HAP-1 (cell line): ENCODE results near the gene PCK1.
A peak's percentile ranks its signal among the peaks of the same experiment; 100 is the strongest.

Source experiments
- DNase-seq, 2 experiments: peaks; one replicate each; pipeline ENCODE4 v3.0.0-alpha.2; 2016 to 2020; ENCODE audit warnings: low spot score in 2 of 2
- H3K27me3 ChIP-seq: fragments of 250-450 bp; sonication (Bioruptor Pico); 2 replicates; pipeline ENCODE4 v1.5.1; 2020; ENCODE audit warnings: low read depth, mild to moderate bottlenecking, moderate library complexity
- H3K36me3 ChIP-seq: fragments of 250-450 bp; sonication (Bioruptor Pico); replicated peaks from 2 replicates; pipeline ENCODE4 v1.5.1; 2020; ENCODE audit warnings: mild to moderate bottlenecking
- H3K4me1 ChIP-seq: fragments of 250-450 bp; sonication (Bioruptor Pico); 2 replicates; pipeline ENCODE4 v1.5.1; 2020; ENCODE audit warnings: mild to moderate bottlenecking
- H3K4me3 ChIP-seq: fragments of 250-450 bp; sonication (Bioruptor Pico); 2 replicates; pipeline ENCODE4 v1.5.1; 2020; ENCODE audit warnings: mild to moderate bottlenecking, moderate library complexity
- H3K9me3 ChIP-seq: fragments of 250-450 bp; sonication (Bioruptor Pico); 2 replicates; pipeline ENCODE4 v1.5.1; 2020; ENCODE audit warnings: mild to moderate bottlenecking, moderate library complexity
- in situ Hi-C: fragments of 300-500 bp; cut with MboI; formaldehyde crosslinking; loops from 3 replicates; pipeline ENCODE4 v1.14.3; 2020; ENCODE audit warnings: low sequenced_read_pairs, inconsistent platforms, mixed read lengths

PCK1 gene

GRCh38 chr20:57544838-57545564 lies 15.9 kb upstream of the PCK1 start:
- Histone ChIP-seq H3K4me3 (no peak overlapping the region), H3K9me3 (no peaks in the 10 kb centered on the region), H3K4me1 (no peaks in the 10 kb centered on the region), H3K27me3 (no peaks in the 10 kb centered on the region; the same call in 1 of the 2 replicates), H3K36me3 (no peaks in the 10 kb centered on the region)
- in situ Hi-C loops = no loop called here
- DNase-seq = no peak

GRCh38 chr20:57545927-57546662 lies 14.8 kb upstream of the PCK1 start:
- no peaks in the 10 kb centered on the region for H3K4me1 ChIP-seq
- in situ Hi-C loops = no loop called here
- H3K36me3 ChIP-seq = no peaks in the 10 kb centered on the region
- no peaks in the 10 kb centered on the region for H3K9me3 ChIP-seq
- DNase-seq = no peak
- no peak overlapping the region for H3K4me3 ChIP-seq
- H3K27me3 ChIP-seq = no peaks in the 10 kb centered on the region; the same call in 1 of the 2 replicates

GRCh38 chr20:57546956-57547649 lies 13.8 kb upstream of the PCK1 start:
- Histone ChIP-seq H3K4me1 (no peaks in the 10 kb centered on the region), H3K36me3 (no peaks in the 10 kb centered on the region), H3K4me3 (no peak overlapping the region), H3K27me3 (no peaks in the 10 kb centered on the region; the same call in 1 of the 2 replicates), H3K9me3 (no peaks in the 10 kb centered on the region)
- no peak for DNase-seq
- in situ Hi-C loops = no loop called here

- in situ Hi-C loops = no loop called here
- no peaks in the 10 kb centered on the region; the same call in 1 of the 2 replicates for H3K27me3 ChIP-seq
- H3K36me3 ChIP-seq = no peaks in the 10 kb centered on the region
- no peaks in the 10 kb centered on the region for H3K4me1 ChIP-seq
- DNase-seq = peak in 1 of 2 experiments; percentile 18
- H3K4me3 ChIP-seq = no peak overlapping the region
- H3K9me3 ChIP-seq = no peaks in the 10 kb centered on the region
Measured at GRCh38 chr20:57548177-57549058, 12.5 kb upstream of the PCK1 start.

- Histone ChIP-seq H3K36me3 (no peaks in the 10 kb centered on the region), H3K4me3 (no peak overlapping the region), H3K27me3 (peaks cover 13% of the 10 kb centered on the region), H3K4me1 (no peaks in the 10 kb centered on the region), H3K9me3 (no peaks in the 10 kb centered on the region)
- in situ Hi-C loops = no loop called here
- DNase-seq = no peak
Measured at GRCh38 chr20:57552471-57552870, 8.4 kb upstream of the PCK1 start.

- Histone ChIP-seq H3K4me1 (no peaks in the 10 kb centered on the region), H3K36me3 (no peaks in the 10 kb centered on the region), H3K9me3 (no peaks in the 10 kb centered on the region), H3K27me3 (peaks cover 22% of the 10 kb centered on the region), H3K4me3 (no peak overlapping the region)
- in situ Hi-C loops = no loop called here
- DNase-seq = no peak
Measured at GRCh38 chr20:57553376-57554018, 7.4 kb upstream of the PCK1 start.

GRCh38 chr20:57555457-57556184 lies 5.3 kb upstream of the PCK1 start:
- Histone ChIP-seq H3K4me1 (no peaks in the 10 kb centered on the region), H3K4me3 (no peak overlapping the region), H3K27me3 (peaks cover 29% of the 10 kb centered on the region), H3K9me3 (no peaks in the 10 kb centered on the region), H3K36me3 (no peaks in the 10 kb centered on the region)
- no peak for DNase-seq
- in situ Hi-C loops = no loop called here

- peaks cover 29% of the 10 kb centered on the region for H3K27me3 ChIP-seq
- H3K36me3 ChIP-seq = no peaks in the 10 kb centered on the region
- in situ Hi-C loops = no loop called here
- H3K4me1 ChIP-seq = no peaks in the 10 kb centered on the region
- no peaks in the 10 kb centered on the region for H3K9me3 ChIP-seq
- DNase-seq = no peak
- H3K4me3 ChIP-seq = no peak overlapping the region
Measured at GRCh38 chr20:57556980-57557274, 4.0 kb upstream of the PCK1 start.

- Histone ChIP-seq H3K36me3 (no peaks in the 10 kb centered on the region), H3K27me3 (peaks cover 29% of the 10 kb centered on the region), H3K4me1 (no peaks in the 10 kb centered on the region), H3K9me3 (no peaks in the 10 kb centered on the region), H3K4me3 (no peak overlapping the region)
- no peak for DNase-seq
- in situ Hi-C loops = no loop called here
Measured at GRCh38 chr20:57557926-57558613, 2.8 kb upstream of the PCK1 start.

GRCh38 chr20:57558614-57559288 lies 2.2 kb upstream of the PCK1 start:
- Histone ChIP-seq H3K27me3 (peaks cover 29% of the 10 kb centered on the region), H3K4me3 (no peak overlapping the region), H3K9me3 (no peaks in the 10 kb centered on the region), H3K4me1 (no peaks in the 10 kb centered on the region), H3K36me3 (no peaks in the 10 kb centered on the region)
- no peak for DNase-seq
- in situ Hi-C loops = no loop called here

GRCh38 chr20:57559289-57559634 lies 1.6 kb upstream of the PCK1 start:
- Histone ChIP-seq H3K27me3 (peaks cover 29% of the 10 kb centered on the region), H3K9me3 (no peaks in the 10 kb centered on the region), H3K4me3 (no peak overlapping the region), H3K4me1 (no peaks in the 10 kb centered on the region), H3K36me3 (no peaks in the 10 kb centered on the region)
- no peak for DNase-seq
- in situ Hi-C loops = no loop called here
